Heart right ventricle (tissue), 16 donors: ENCODE data around the gene CHRNG. TPM values are rescaled to one million over a fixed set of nuclear protein-coding genes. Genes with fewer than 3 reads are reported as not detected.

ENCODE experiments used
- ATAC-seq, 8 donors: fragments of 200-7000 bp; cut with Tn5 transposase; one replicate each; pipeline ENCODE4 v1.9.1; 2020; ENCODE audit warnings: mild to moderate bottlenecking in 8 of 8, moderate library complexity in 8 of 8, moderate number of reproducible peaks in 1 of 8
- DNase-seq, 2 donors: peaks; one replicate each; pipeline ENCODE4 v3.0.0-alpha.2; 2020
- H3K27ac ChIP-seq, 10 donors: fragments of 200-600 bp; sonication (generic) in 2 of 10; one replicate each; pipeline versions ENCODE4 v1.5.0 to v1.8.0; 2020 to 2022; ENCODE audit warnings: mild to moderate bottlenecking in 3 of 10
- H3K27me3 ChIP-seq, 7 donors: fragments of 200-600 bp; one replicate each; pipeline ENCODE4 v1.8.0; 2021 to 2022; ENCODE audit warnings: mild to moderate bottlenecking in 2 of 7
- H3K36me3 ChIP-seq, 9 donors: fragments of 200-600 bp; sonication (generic) in 1 of 9; one replicate each; pipeline versions ENCODE4 v1.5.0 to v1.8.0; 2020 to 2022; ENCODE audit warnings: mild to moderate bottlenecking in 2 of 9
- H3K4me1 ChIP-seq, 9 donors: fragments of 200-600 bp; sonication (generic) in 1 of 9; one replicate each; pipeline versions ENCODE4 v1.5.0 to v1.8.0; 2020 to 2022; ENCODE audit warnings: mild to moderate bottlenecking in 4 of 9
- H3K4me3 ChIP-seq, 10 donors: fragments of 200-600 bp; sonication (generic) in 2 of 10; one replicate each; pipeline versions ENCODE4 v1.5.0 to v1.8.0; 2020 to 2022; ENCODE audit warnings: mild to moderate bottlenecking in 7 of 10, moderate library complexity in 2 of 10
- H3K9me3 ChIP-seq, 11 donors: fragments of 200-600 bp in 10 of 11; sonication (generic) in 2 of 11; one replicate each; pipeline versions ENCODE4 v1.5.0 to v1.8.0; 2013 to 2022; ENCODE audit warnings: mild to moderate bottlenecking in 2 of 11, control low read depth in 1 of 11, moderate library complexity in 1 of 11
- CTCF ChIP-seq, 9 donors: fragments of 200-600 bp; sonication (generic) in 2 of 9; IDR thresholded peaks; one replicate each; pipeline versions ENCODE4 v1.5.0 to v1.8.0; 2021 to 2022; ENCODE audit warnings: antibody characterized with exemption in 9 of 9, mild to moderate bottlenecking in 5 of 9, moderate library complexity in 1 of 9
- WGBS, 2 donors: extraction: QIAGEN DNeasy Blood & Tissue Kit; methylation state at CpG; one replicate each; pipeline ENCODE4 v1.1.7; 2013; ENCODE audit warnings: inconsistent platforms in 1 of 2; 5-methylcytosine and 5-hydroxymethylcytosine counted together
- intact Hi-C, 10 donors: fragments of 100-400 bp; cut with DNase I; formaldehyde crosslinking; loops; one replicate each; pipeline versions ENCODE4 v1.11.1 to v1.14.2; 2022
- polyA plus RNA-seq, 2 donors: library from polyadenylated mRNA; stranded (reverse); fragments of 200-250 nt; gene quantifications; one replicate each; pipeline ENCODE4 v1.2.3, GENCODE V29; 2013
- total RNA-seq, 10 donors: library from RNA; stranded (reverse); fragmentation: NEBNext Ultra II Directional in 3 of 10; extraction: Animal tissue kit (Norgen Biotek cat#: 25700) in 3 of 10; gene quantifications; one replicate each; pipeline versions ENCODE4 v1.2.1 to v1.2.4, GENCODE V29; 2021 to 2023
- donor health status: Arrhythmogenic right ventricular cardiomyopathy.
- donor health status: ischemic (EF 13 %, LVEDD 7.1; RV severe dilation, severe dysfunction).
- donor health status: healthy with polysubstance abuse.
- donor health status: DM: no; HTN: yes; CAD: no.
- donor health status: DM: no; HTN: no; CAD: no.
- donor health status: ischemic (EF 25% LVEDD 6.9; RV normal size, moderate dysfunction).
- donor health status: ischemic (EF 25% LVEDD 5.7; RV mildly dilated, moderate dysfunction).
- donor health status: healthy.
- donor health status: DM: yes; HTN: yes; CAD: no.
- donor health status: Ischemic cardiomyopathy.
- donor health status: ischemic (EF 35%, LVEDD 5.7; RV mildly dilated, moderate dysfunction).
- donor health status: nonischemic (EF 11% LVEDD 7.7; RV severe dilation, severe dysfunction).
- donor health status: DM: yes; HTN: yes; CAD: no.
- donor health status: PGD.
- donor health status: ischemic (EF 29% LVEDD 5.4; RV normal size, mild dysfunction).
- donor health status: nonischemic (EF 23%, LVEDD 6.1; RV moderate dilation, normal function).

CHRNG gene
- total and polyA plus RNA-seq, 12 donors, result not detected

- Histone ChIP-seq H3K4me3 (no peak overlapping the region), H3K27me3 (peaks cover 6 to 51% (median 29%) of the 10 kb centered on the region in 7 donors), H3K27ac (no peak overlapping the region), H3K9me3 (no peaks in the 10 kb centered on the region), H3K4me1 (peaks cover 3 to 20% (median 9%) of the 10 kb centered on the region in 9 donors), H3K36me3 (no peaks in the 10 kb centered on the region)
- intact Hi-C loops, result no loop called here
- no peak for DNase-seq
- ATAC-seq, result peak in 1 of 8 donors; percentile 40
- no peak for TF ChIP-seq CTCF (IDR thresholded peaks at IDR 0.05)
- WGBS, 2 donors, result 76 to 78% methylated on average over 9 of the region's 9 CpGs
These were observed 38.1 kb upstream of the CHRNG start for GRCh38 chr2:232501331-232501771.

DNA sequence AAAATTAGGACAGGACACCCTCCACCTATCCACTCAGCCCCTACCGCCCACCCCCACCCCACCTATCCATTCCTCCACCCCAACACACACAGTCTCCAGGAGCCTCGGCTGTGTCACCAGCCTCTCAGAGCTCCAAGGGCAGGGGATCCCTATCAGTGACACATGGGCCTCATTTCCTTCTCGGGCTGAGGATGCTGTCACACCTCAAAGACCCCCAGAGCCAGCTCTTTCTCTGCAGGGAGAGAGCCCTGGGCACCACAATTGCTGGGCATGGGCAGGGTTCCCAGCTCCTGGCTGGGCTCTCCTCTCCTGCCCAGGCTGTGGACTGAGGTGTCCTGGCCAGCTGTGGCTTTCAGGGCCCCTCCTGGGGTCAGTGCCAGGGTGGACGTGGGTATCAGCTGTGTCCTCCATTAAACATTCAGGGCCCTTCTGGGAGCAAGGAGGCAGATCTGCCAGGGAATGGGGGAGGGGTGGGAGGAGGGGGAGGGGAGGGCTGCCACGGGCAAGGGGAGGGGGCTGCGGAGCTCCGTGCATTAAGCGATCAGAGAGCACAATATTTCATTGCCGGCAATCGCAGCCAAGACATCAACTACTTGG lies 37.6 kb upstream of the CHRNG start:
- peak in 1 of 8 donors; percentile 23 for ATAC-seq
- DNase-seq, result no peak
- intact Hi-C loops, result no loop called here
- TF ChIP-seq CTCF (IDR thresholded peaks at IDR 0.05), result no peak
- no peaks in the 10 kb centered on the region for H3K9me3 ChIP-seq
- peaks cover 6 to 56% (median 31%) of the 10 kb centered on the region in 7 donors for H3K27me3 ChIP-seq
- no peak overlapping the region for H3K4me3 ChIP-seq
- 55 to 67% methylated on average over 10 of the region's 10 CpGs for WGBS, 2 donors
- peaks cover 3 to 20% (median 9%) of the 10 kb centered on the region in 9 donors for H3K4me1 ChIP-seq
- H3K36me3 ChIP-seq, result no peaks in the 10 kb centered on the region
- peak overlapping the region in 1 of 10 donors; percentile 15 for H3K27ac ChIP-seq

GRCh38 chr2:232502511-232502910 lies 37.0 kb upstream of the CHRNG start:
- no peak overlapping the region for H3K27ac ChIP-seq
- TF ChIP-seq CTCF (IDR thresholded peaks at IDR 0.05), result no peak
- H3K27me3 ChIP-seq, result peaks cover 6 to 59% (median 31%) of the 10 kb centered on the region in 7 donors
- intact Hi-C loops, result no loop called here
- H3K9me3 ChIP-seq, result no peaks in the 10 kb centered on the region
- DNase-seq, result no peak
- WGBS, 2 donors, result 40% methylated on average over 20 to 21 of the region's 21 CpGs
- no peaks in the 10 kb centered on the region for H3K36me3 ChIP-seq
- peaks cover 3 to 20% (median 9%) of the 10 kb centered on the region in 9 donors for H3K4me1 ChIP-seq
- peak overlapping the region in 1 of 10 donors; percentile 45 for H3K4me3 ChIP-seq
- ATAC-seq, result peak in 2 of 8 donors; percentile 7 to 15

DNA sequence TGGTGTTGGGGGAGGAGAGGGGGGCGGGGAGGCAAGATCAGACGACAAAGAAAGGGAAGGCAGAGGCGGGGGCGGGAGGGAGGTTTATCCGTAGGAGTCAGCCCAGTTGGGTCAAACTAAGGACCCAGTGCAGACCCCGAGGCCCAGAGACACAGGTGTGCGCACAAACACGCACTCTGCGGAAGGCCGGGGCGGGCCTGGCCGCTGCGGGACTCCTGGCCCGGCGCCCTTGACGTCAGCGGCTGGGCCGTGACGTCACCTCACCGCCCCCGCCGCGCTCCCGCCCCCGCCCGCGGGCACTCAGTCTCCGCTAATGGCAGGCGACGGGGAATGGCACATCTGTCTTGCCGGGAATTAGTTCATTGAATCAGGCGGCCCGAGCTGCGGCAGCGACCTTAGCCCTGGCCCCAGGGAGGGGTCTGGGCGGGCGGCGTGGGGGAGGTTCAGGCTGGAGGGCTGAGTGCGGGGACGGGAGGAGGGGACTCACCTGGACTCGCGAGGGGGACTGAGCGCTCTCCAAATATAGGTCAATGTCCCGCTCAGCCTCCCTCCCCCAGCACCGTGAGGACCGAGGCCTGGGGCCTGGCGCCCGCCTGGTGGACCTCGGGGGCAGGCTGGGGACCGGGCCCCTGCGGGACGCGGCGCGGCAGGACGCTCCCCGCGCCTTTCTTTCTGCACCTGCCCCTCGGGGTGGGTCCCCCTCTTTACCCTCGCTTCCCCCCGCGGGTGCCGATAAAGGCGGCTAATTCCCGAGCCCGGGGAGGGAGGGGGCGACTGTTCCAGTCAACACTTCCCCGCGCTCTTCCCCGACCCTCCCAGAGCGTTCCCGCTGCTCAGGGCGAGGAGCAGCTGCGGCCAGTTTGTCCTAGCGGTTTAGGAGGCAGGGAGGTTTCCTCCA lies 36.3 kb upstream of the CHRNG start:
- ATAC-seq (peak; percentile 40 to 79 (median 64)), DNase-seq (peak; percentile 29 to 44)
- no peaks in the 10 kb centered on the region for H3K9me3 ChIP-seq
- intact Hi-C loops, result no loop called here
- peaks cover 6 to 59% (median 33%) of the 10 kb centered on the region in 7 donors for H3K27me3 ChIP-seq
- peak overlapping the region in 3 of 10 donors; percentile 22 to 40 (median 36) for H3K27ac ChIP-seq
- no peaks in the 10 kb centered on the region for H3K36me3 ChIP-seq
- 1 to 4% methylated on average over 72 to 75 of the region's 75 CpGs for WGBS, 2 donors
- peaks cover 3 to 20% (median 9%) of the 10 kb centered on the region in 9 donors for H3K4me1 ChIP-seq
- TF ChIP-seq CTCF (IDR thresholded peaks at IDR 0.05), result no peak
- H3K4me3 ChIP-seq, result peak overlapping the region in 9 of 10 donors; percentile 43 to 60 (median 48)
